HepG2 (cell line): ENCODE results near the gene IL2RA. TPM values are rescaled to one million over a fixed set of nuclear protein-coding genes. Genes with fewer than 3 reads are reported as not detected.

Source experiments
- ATAC-seq: fragments of 200-7000 bp; cut with Tn5 transposase; 3 replicates; pipeline ENCODE4 v1.9.1; 2020; ENCODE audit warnings: mild to moderate bottlenecking, moderate library complexity
- BruUV-seq: library from RNA; stranded (reverse); fragments of 400-500 nt; replicated peaks from 2 replicates; lab custom pipeline; 2021; lab: Mats Ljungman, UMichigan
- CTCF ChIA-PET: fragments of 300-600 bp; formaldehyde crosslinking; extraction: SDS; loops from one replicate; lab custom pipeline; 2021; ENCODE audit warnings: low total read pairs, inconsistent platforms, low intra/inter-chr PET ratio; lab: Yijun Ruan, JAX
- POLR2A ChIA-PET: fragments of 350-600 bp; sonication (Branson Sonifier 250); formaldehyde crosslinking; loops from one replicate; lab custom pipeline; 2020; ENCODE audit warnings: antibody characterized with exemption, inconsistent platforms; lab: Yijun Ruan, JAX
- DNase-seq: peaks from one replicate; pipeline ENCODE4 v3.0.0-alpha.2; 2015; ENCODE audit warnings: low spot score
- FAIRE-seq: peaks from 3 replicates; lab custom pipeline; 2011; peaks lifted over from hg19 to GRCh38; lab: Jason Lieb, UNC
- H2AFZ ChIP-seq: one replicate; pipeline ENCODE4 v1.6.1; 2011; ENCODE audit warnings: low read length, inconsistent platforms
- H3K27ac ChIP-seq: fragments of 300-600 bp; 3 replicates; pipeline ENCODE4 v1.8.0; 2011; ENCODE audit warnings: mixed run types, mild to moderate bottlenecking, mixed read lengths, low read length, inconsistent platforms; ENCODE audit not compliant: insufficient read depth; ENCODE audit errors: extremely low read length
- H3K27me3 ChIP-seq, 2 experiments: fragments of 200-600 bp in 1 of 2; 2 replicates in 1 of 2; 3 replicates in 1 of 2; pipeline versions ENCODE4 v1.6.0 to v1.8.0; 2011; ENCODE audit warnings: low read length in 2 of 2, mild to moderate bottlenecking in 2 of 2, moderate library complexity in 2 of 2, inconsistent platforms in 1 of 2; ENCODE audit not compliant: insufficient read depth in 2 of 2, control insufficient read depth in 1 of 2
- H3K36me3 ChIP-seq, 2 experiments: fragments of 200-600 bp in 1 of 2; replicated peaks in 1 of 2; 2 replicates in 1 of 2; 3 replicates in 1 of 2; pipeline versions ENCODE4 v1.5.1 to v1.8.0; 2011; ENCODE audit warnings: low read length in 2 of 2, inconsistent platforms in 1 of 2; ENCODE audit not compliant: insufficient read depth in 2 of 2, control insufficient read depth in 1 of 2
- H3K4me1 ChIP-seq: 2 replicates; pipeline ENCODE4 v1.5.1; 2012; ENCODE audit warnings: low read length, inconsistent platforms; ENCODE audit not compliant: insufficient read depth
- H3K4me2 ChIP-seq: 2 replicates; pipeline ENCODE4 v1.6.0; 2011; ENCODE audit warnings: low read depth, low read length, inconsistent platforms
- H3K4me3 ChIP-seq, 3 experiments: fragments of 200-600 bp in 1 of 3; sonication (generic), shearing (Covaris generic) in 1 of 3; replicated peaks in 1 of 3; 2 replicates each; pipeline ENCODE4 v1.5.1; 2011 to 2016; ENCODE audit warnings: low read length in 3 of 3, inconsistent platforms in 2 of 3, low read depth in 2 of 3, mild to moderate bottlenecking in 2 of 3, control low read depth in 1 of 3, mixed read lengths in 1 of 3; ENCODE audit not compliant: insufficient read depth in 1 of 3
- H3K79me2 ChIP-seq: one replicate; pipeline ENCODE4 v1.6.1; 2011; ENCODE audit warnings: low read length, inconsistent platforms; ENCODE audit not compliant: insufficient read depth
- H3K9ac ChIP-seq: 2 replicates; pipeline ENCODE4 v1.6.0; 2011; ENCODE audit warnings: mild to moderate bottlenecking, low read depth, low read length, inconsistent platforms; ENCODE audit not compliant: insufficient read depth
- H3K9me3 ChIP-seq: 2 replicates; pipeline ENCODE4 v1.5.1; 2012; ENCODE audit warnings: mild to moderate bottlenecking, low read length
- H4K20me1 ChIP-seq: 2 replicates; pipeline ENCODE4 v1.6.0; 2011; ENCODE audit warnings: inconsistent platforms, mild to moderate bottlenecking, low read length, moderate library complexity; ENCODE audit not compliant: insufficient read depth
- FOXO1 ChIP-seq: sonication (generic); formaldehyde crosslinking; IDR thresholded peaks from 2 replicates; pipeline ENCODE4 v1.4.0; 2020; ENCODE audit warnings: missing genetic modification reagents
- GPN1 ChIP-seq: sonication (generic); formaldehyde crosslinking; IDR thresholded peaks from 2 replicates; pipeline ENCODE4 v1.5.1; 2020; ENCODE audit warnings: missing genetic modification reagents, borderline replicate concordance
- JUN ChIP-seq: sonication (generic); formaldehyde crosslinking; IDR thresholded peaks from 2 replicates; pipeline ENCODE4 v1.4.0; 2020; ENCODE audit warnings: mild to moderate bottlenecking, missing genetic modification reagents
- MBD4 ChIP-seq: IDR thresholded peaks from 2 replicates; pipeline ENCODE4 v1.6.1; 2012; ENCODE audit warnings: low read length, inconsistent platforms, borderline replicate concordance
- SIN3B ChIP-seq: fragments of 150-350 bp; IDR thresholded peaks from 2 replicates; pipeline ENCODE4 v1.6.1; 2014; ENCODE audit warnings: low read length
- TFE3 ChIP-seq: IDR thresholded peaks from 2 replicates; pipeline ENCODE4 v1.6.1; 2016
- ZBTB43 ChIP-seq: sonication (generic); formaldehyde crosslinking; conservative IDR thresholded peaks from 2 replicates; pipeline ENCODE4 v1.4.0; 2020; ENCODE audit warnings: missing genetic modification reagents
- ZNF180 ChIP-seq: sonication (generic); formaldehyde crosslinking; IDR thresholded peaks from 2 replicates; pipeline ENCODE4 v1.4.0; 2020; ENCODE audit warnings: low read depth, missing genetic modification reagents, borderline replicate concordance
- ZNF235 ChIP-seq: sonication (generic); formaldehyde crosslinking; IDR thresholded peaks from 2 replicates; pipeline ENCODE4 v1.8.1; 2023; ENCODE audit warnings: mild to moderate bottlenecking, missing genetic modification reagents, borderline replicate concordance
- ZNF280B ChIP-seq: sonication (generic); formaldehyde crosslinking; IDR thresholded peaks from 2 replicates; pipeline ENCODE4 v1.5.0; 2020; ENCODE audit warnings: missing genetic modification reagents, mild to moderate bottlenecking, borderline replicate concordance
- ZNF615 ChIP-seq: sonication (generic); formaldehyde crosslinking; IDR thresholded peaks from 2 replicates; pipeline ENCODE4 v1.5.0; 2020; ENCODE audit warnings: mild to moderate bottlenecking, missing genetic modification reagents, borderline replicate concordance
- ZNF747 ChIP-seq: sonication (generic); formaldehyde crosslinking; IDR thresholded peaks from 2 replicates; pipeline ENCODE4 v1.8.1; 2023; ENCODE audit warnings: missing genetic modification reagents, mild to moderate bottlenecking, borderline replicate concordance
- WGBS: methylation state at CpG from one replicate; pipeline ENCODE4 v1.1.6; 2017; ENCODE audit warnings: low lambda C conversion rate; 5-methylcytosine and 5-hydroxymethylcytosine counted together
- in situ Hi-C: cut with HindIII; loops from 2 replicates; pipeline ENCODE4 v1.10.0; 2017; ENCODE audit warnings: low pct_unique_long_range_greater_than_20kb; ENCODE audit not compliant: extremely low pct_ligation_motif_present
- intact Hi-C: fragments of 100-400 bp; cut with micrococcal nuclease; formaldehyde crosslinking; loops from one replicate; pipeline ENCODE4 v1.10.0; 2022; ENCODE audit not compliant: unreplicated experiment
- polyA plus RNA-seq, 8 experiments: library from polyadenylated mRNA; depleted of rRNA in 3 of 8; stranded (reverse) in 7 of 8; unstranded in 1 of 8; fragments of >200 nt; fragmentation: Illumina TruSeq in 4 of 8; extraction: Trizol in 4 of 8; gene quantifications; 2 replicates each; pipeline versions ENCODE4 v1.2.1 to v1.2.3, GENCODE V29; 2011 to 2016; ENCODE audit warnings: low read depth in 4 of 8, missing spikeins in 1 of 8, mixed read lengths in 1 of 8; ENCODE audit not compliant: insufficient read depth in 1 of 8
- total RNA-seq, 5 experiments: library from RNA; depleted of rRNA; stranded (reverse); fragments of >200 nt; fragmentation: Illumina TruSeq; extraction: Trizol; gene quantifications; 2 replicates each; pipeline ENCODE4 v1.2.3, GENCODE V29; 2016; ENCODE audit warnings: low read depth in 1 of 5

Gene IL2RA
- total and polyA plus RNA-seq, 2 of the 13 experiments (the other 11 are each of a cell fraction or from before 2014, with no cell fraction given) = not detected

GRCh38 chr10:6068422-6068821 is 6.3 kb upstream of the IL2RA start:
- Histone ChIP-seq H3K4me1 (no peaks in the 10 kb centered on the region), H3K4me3 (no peak overlapping the region), H3K27me3 (peaks cover 9 to 50% of the 10 kb centered on the region in 2 experiments; a peak in 4 of 5 replicates), H2AFZ (no peak overlapping the region), H3K79me2 (no peaks in the 10 kb centered on the region), H4K20me1 (no peaks in the 10 kb centered on the region), H3K27ac (no peak overlapping the region), H3K9ac (no peak overlapping the region), H3K9me3 (no peaks in the 10 kb centered on the region), H3K4me2 (no peak overlapping the region), H3K36me3 (no peaks in the 10 kb centered on the region)
- ATAC-seq (no peak), DNase-seq (no peak), FAIRE-seq (no peak)
- intact Hi-C loops = no loop called here
- TF ChIP-seq GPN1 (CRISPR knock-in tag) (no peak), ZNF747 (no peak), ZNF180 (no peak), TFE3 (CRISPR knock-in tag) (no peak), ZBTB43 (CRISPR knock-in tag) (no peak), JUN (no peak), ZNF615 (CRISPR knock-in tag) (no peak), FOXO1 (CRISPR knock-in tag) (no peak), MBD4 (no peak), ZNF280B (CRISPR knock-in tag) (no peak), ZNF235 (CRISPR knock-in tag) (no peak), SIN3B (no peak)
- in situ Hi-C loops = no loop called here
- CTCF ChIA-PET = no interaction called here
- WGBS = 50% methylated on average over 8 of the region's 8 CpGs
- no TSS peak for BruUV-seq
- POLR2A ChIA-PET = interaction anchor here (0.6 kb wide), 1 partner anchor 334 kb away, joined by 4 read pairs; no protein-coding TSS in a partner anchor
